ENCODE measurements around the gene PCDHA1. TPM values are rescaled to one million over a fixed set of nuclear protein-coding genes. Genes with fewer than 3 reads are reported as not detected.

PCDHA1 gene
- total and polyA plus RNA-seq, 2 experiments from 2014 or later = 0.81 to 1.6 TPM

- Histone ChIP-seq H3K9me2 (ENCODE audit: insufficient read depth) (no peaks in the 10 kb centered on the region), H2AFZ (peak within 1 kb of the TSS; percentile 15; the same call in 1 of the 2 replicates), H3F3A (replicated peaks; ENCODE audit: low read depth) (no peaks in the 10 kb centered on the region), H3K79me2 (replicated peaks; ENCODE audit: insufficient read depth) (no peaks in the 10 kb centered on the region), H3K4me3 (peak within 1 kb of the TSS; percentile 50), H3K27ac (ENCODE audit: low read depth) (no peak within 1 kb of the TSS), H3K4me1 (ENCODE audit: insufficient read depth) (no peaks in the 10 kb centered on the region), H3K4me2 (peak within 1 kb of the TSS; percentile 61), H3K36me3 (ENCODE audit: insufficient read depth) (no peaks in the 10 kb centered on the region), H3K27me3 (ENCODE audit: insufficient read depth) (no peaks in the 10 kb centered on the region), H4K20me1 (replicated peaks; ENCODE audit: insufficient read depth) (no peaks in the 10 kb centered on the region)
- Mint-ChIP-seq H3K27ac (no peak within 1 kb of the TSS), H3K36me3 (ENCODE audit: low read depth) (peaks cover 48% of the 10 kb centered on the region), H3K4me3 (no peak within 1 kb of the TSS), H3K27me3 (ENCODE audit: insufficient read depth, low read depth, poor library complexity) (no peaks in the 10 kb centered on the region), H3K9me3 (peaks cover 25% of the 10 kb centered on the region), H3K4me1 (no peaks in the 10 kb centered on the region; the same call in 1 of the 3 replicates)
- TF ChIP-seq, protein P1, sequence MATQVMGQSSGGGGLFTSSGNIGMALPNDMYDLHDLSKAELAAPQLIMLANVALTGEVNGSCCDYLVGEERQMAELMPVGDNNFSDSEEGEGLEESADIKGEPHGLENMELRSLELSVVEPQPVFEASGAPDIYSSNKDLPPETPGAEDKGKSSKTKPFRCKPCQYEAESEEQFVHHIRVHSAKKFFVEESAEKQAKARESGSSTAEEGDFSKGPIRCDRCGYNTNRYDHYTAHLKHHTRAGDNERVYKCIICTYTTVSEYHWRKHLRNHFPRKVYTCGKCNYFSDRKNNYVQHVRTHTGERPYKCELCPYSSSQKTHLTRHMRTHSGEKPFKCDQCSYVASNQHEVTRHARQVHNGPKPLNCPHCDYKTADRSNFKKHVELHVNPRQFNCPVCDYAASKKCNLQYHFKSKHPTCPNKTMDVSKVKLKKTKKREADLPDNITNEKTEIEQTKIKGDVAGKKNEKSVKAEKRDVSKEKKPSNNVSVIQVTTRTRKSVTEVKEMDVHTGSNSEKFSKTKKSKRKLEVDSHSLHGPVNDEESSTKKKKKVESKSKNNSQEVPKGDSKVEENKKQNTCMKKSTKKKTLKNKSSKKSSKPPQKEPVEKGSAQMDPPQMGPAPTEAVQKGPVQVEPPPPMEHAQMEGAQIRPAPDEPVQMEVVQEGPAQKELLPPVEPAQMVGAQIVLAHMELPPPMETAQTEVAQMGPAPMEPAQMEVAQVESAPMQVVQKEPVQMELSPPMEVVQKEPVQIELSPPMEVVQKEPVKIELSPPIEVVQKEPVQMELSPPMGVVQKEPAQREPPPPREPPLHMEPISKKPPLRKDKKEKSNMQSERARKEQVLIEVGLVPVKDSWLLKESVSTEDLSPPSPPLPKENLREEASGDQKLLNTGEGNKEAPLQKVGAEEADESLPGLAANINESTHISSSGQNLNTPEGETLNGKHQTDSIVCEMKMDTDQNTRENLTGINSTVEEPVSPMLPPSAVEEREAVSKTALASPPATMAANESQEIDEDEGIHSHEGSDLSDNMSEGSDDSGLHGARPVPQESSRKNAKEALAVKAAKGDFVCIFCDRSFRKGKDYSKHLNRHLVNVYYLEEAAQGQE (IDR thresholded peaks at IDR 0.05; ENCODE audit: unreplicated experiment) = no peak
- TF ChIP-seq STAT1 (IDR thresholded peaks at IDR 0.05; ENCODE audit: unreplicated experiment) (no peak), CREB1 (CRISPR knock-in tag; IDR thresholded peaks at IDR 0.05; ENCODE audit: low read depth) (no peak), EZH2phosphoT487 (IDR thresholded peaks at IDR 0.05; ENCODE audit: unreplicated experiment) (no peak)
- TF ChIP-seq, protein P2, sequence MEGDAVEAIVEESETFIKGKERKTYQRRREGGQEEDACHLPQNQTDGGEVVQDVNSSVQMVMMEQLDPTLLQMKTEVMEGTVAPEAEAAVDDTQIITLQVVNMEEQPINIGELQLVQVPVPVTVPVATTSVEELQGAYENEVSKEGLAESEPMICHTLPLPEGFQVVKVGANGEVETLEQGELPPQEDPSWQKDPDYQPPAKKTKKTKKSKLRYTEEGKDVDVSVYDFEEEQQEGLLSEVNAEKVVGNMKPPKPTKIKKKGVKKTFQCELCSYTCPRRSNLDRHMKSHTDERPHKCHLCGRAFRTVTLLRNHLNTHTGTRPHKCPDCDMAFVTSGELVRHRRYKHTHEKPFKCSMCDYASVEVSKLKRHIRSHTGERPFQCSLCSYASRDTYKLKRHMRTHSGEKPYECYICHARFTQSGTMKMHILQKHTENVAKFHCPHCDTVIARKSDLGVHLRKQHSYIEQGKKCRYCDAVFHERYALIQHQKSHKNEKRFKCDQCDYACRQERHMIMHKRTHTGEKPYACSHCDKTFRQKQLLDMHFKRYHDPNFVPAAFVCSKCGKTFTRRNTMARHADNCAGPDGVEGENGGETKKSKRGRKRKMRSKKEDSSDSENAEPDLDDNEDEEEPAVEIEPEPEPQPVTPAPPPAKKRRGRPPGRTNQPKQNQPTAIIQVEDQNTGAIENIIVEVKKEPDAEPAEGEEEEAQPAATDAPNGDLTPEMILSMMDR (conservative IDR thresholded peaks at IDR 0.05; ENCODE audit: low read depth in 2 of 2) = peak; percentile 63 to 67
- no peak for ATAC-seq
- peak; percentile 74 for DNase-seq (ENCODE audit: low spot score)
These were observed 15.0 kb downstream of the PCDHA1 start, which contains the start of gene PCDHA3 for GRCh38 chr5:140800816-140801493. PCDHA3 (plus strand) TSS chr5:140801057.

DNA sequence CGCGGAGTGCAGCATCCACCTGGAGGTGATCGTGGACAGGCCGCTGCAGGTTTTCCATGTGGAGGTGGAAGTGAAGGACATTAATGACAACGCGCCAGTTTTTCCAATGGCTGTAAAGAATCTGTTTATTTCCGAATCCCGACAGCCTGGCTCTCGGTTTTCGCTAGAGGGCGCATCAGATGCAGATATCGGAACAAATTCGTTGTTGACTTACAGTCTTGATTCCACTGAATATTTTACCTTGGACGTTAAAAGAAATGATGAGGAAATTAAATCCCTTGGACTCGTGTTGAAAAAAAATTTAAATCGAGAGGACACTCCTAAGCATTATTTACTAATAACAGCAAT lies 15.5 kb downstream of the PCDHA1 start:
- H3K4me3 Mint-ChIP-seq = no peak overlapping the region
- no peaks in the 10 kb centered on the region for H3F3A ChIP-seq (replicated peaks; ENCODE audit: low read depth)
- H4K20me1 ChIP-seq (replicated peaks; ENCODE audit: insufficient read depth) = no peaks in the 10 kb centered on the region
- peaks cover 43% of the 10 kb centered on the region for H3K36me3 Mint-ChIP-seq (ENCODE audit: low read depth)
- H3K36me3 ChIP-seq (ENCODE audit: insufficient read depth) = no peaks in the 10 kb centered on the region
- no peaks in the 10 kb centered on the region for H3K27me3 Mint-ChIP-seq (ENCODE audit: insufficient read depth, low read depth, poor library complexity)
- peak overlapping the region; percentile 61 for H3K4me2 ChIP-seq
- no peak overlapping the region for H3K27ac Mint-ChIP-seq
- no peak for ATAC-seq
- peak; percentile 58 for DNase-seq (ENCODE audit: low spot score)
- peak overlapping the region; percentile 15; the same call in 1 of the 2 replicates for H2AFZ ChIP-seq
- no peaks in the 10 kb centered on the region for H3K9me2 ChIP-seq (ENCODE audit: insufficient read depth)
- H3K27ac ChIP-seq (ENCODE audit: low read depth) = no peak overlapping the region
- no peaks in the 10 kb centered on the region for H3K27me3 ChIP-seq (ENCODE audit: insufficient read depth)
- no peaks in the 10 kb centered on the region for H3K4me1 ChIP-seq (ENCODE audit: insufficient read depth)
- no peaks in the 10 kb centered on the region for H3K79me2 ChIP-seq (replicated peaks; ENCODE audit: insufficient read depth)
- peaks cover 21% of the 10 kb centered on the region for H3K9me3 Mint-ChIP-seq
- H3K4me1 Mint-ChIP-seq = no peaks in the 10 kb centered on the region; the same call in 1 of the 3 replicates
- TF ChIP-seq ZNF331 (CRISPR knock-in tag; IDR thresholded peaks at IDR 0.05; ENCODE audit: low read depth) (no peak), STAT1 (IDR thresholded peaks at IDR 0.05; ENCODE audit: unreplicated experiment) (no peak), ZNF114 (CRISPR knock-in tag; IDR thresholded peaks at IDR 0.05) (no peak), NANOG (IDR thresholded peaks at IDR 0.05; ENCODE audit: borderline replicate concordance) (no peak), EZH2phosphoT487 (IDR thresholded peaks at IDR 0.05; ENCODE audit: unreplicated experiment) (no peak), EZH2 (IDR thresholded peaks at IDR 0.05; ENCODE audit: low read depth, unreplicated experiment) (no peak)
- TF ChIP-seq, protein P1 (IDR thresholded peaks at IDR 0.05; ENCODE audit: unreplicated experiment) = no peak
- TF ChIP-seq, protein P3, sequence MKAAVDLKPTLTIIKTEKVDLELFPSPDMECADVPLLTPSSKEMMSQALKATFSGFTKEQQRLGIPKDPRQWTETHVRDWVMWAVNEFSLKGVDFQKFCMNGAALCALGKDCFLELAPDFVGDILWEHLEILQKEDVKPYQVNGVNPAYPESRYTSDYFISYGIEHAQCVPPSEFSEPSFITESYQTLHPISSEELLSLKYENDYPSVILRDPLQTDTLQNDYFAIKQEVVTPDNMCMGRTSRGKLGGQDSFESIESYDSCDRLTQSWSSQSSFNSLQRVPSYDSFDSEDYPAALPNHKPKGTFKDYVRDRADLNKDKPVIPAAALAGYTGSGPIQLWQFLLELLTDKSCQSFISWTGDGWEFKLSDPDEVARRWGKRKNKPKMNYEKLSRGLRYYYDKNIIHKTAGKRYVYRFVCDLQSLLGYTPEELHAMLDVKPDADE (IDR thresholded peaks at IDR 0.05) = no peak
- TF ChIP-seq, protein P2 (conservative IDR thresholded peaks at IDR 0.05; ENCODE audit: low read depth in 2 of 2) = peak; percentile 65 to 70
- H3K4me3 ChIP-seq = peak overlapping the region; percentile 50
